GM12878 (cell line): ENCODE measurements around the gene CISTR. TPM values are rescaled to one million over a fixed set of nuclear protein-coding genes. Genes with fewer than 3 reads are reported as not detected.

Experiments
- ATAC-seq: fragments of 200-7000 bp; cut with Tn5 transposase; 3 replicates; pipeline ENCODE4 v1.9.1; 2020; ENCODE audit warnings: mild to moderate bottlenecking, moderate library complexity
- BruUV-seq: library from RNA; stranded (reverse); fragments of 400-500 nt; replicated peaks from 2 replicates; lab custom pipeline; 2021; lab: Mats Ljungman, UMichigan
- CTCF ChIA-PET: fragments of 300-600 bp; sonication (Branson Sonifier 250); formaldehyde crosslinking; extraction: SDS; loops from one replicate; lab custom pipeline; 2021; ENCODE audit warnings: inconsistent platforms; lab: Yijun Ruan, JAX
- POLR2A ChIA-PET: fragments of 350-600 bp; formaldehyde crosslinking; extraction: SDS; loops from one replicate; lab custom pipeline; 2021; ENCODE audit warnings: inconsistent platforms; lab: Charles Lee
- RAD21 ChIA-PET: fragments of 300-600 bp; sonication (Branson Sonifier 250); formaldehyde crosslinking; loops from one replicate; lab custom pipeline; 2023; ENCODE audit warnings: antibody characterized with exemption; ENCODE audit not compliant: unreplicated experiment; lab: Charles Lee
- SMC1A ChIA-PET: fragments of 300-600 bp; sonication (Branson Sonifier 250); formaldehyde crosslinking; loops from one replicate; lab custom pipeline; 2023; ENCODE audit not compliant: unreplicated experiment, uncharacterized antibody; lab: Charles Lee
- DNase-seq: peaks from one replicate; pipeline ENCODE4 v3.0.0-alpha.2; 2011; ENCODE audit warnings: low read depth, low spot score
- FAIRE-seq: peaks from 3 replicates; lab custom pipeline; 2011; peaks lifted over from hg19 to GRCh38; lab: Jason Lieb, UNC
- H2AFZ ChIP-seq: 2 replicates; pipeline ENCODE4 v1.6.0; 2011; ENCODE audit warnings: low read depth, low read length, control low read depth; ENCODE audit not compliant: control insufficient read depth
- H3K27ac ChIP-seq: 2 replicates; pipeline ENCODE4 v1.5.1; 2011; ENCODE audit warnings: control low read depth; ENCODE audit not compliant: control insufficient read depth, insufficient read depth
- H3K27me3 ChIP-seq, 2 experiments: replicated peaks in 1 of 2; 2 replicates each; pipeline versions ENCODE4 v1.6.0 to v1.6.1; 2011; ENCODE audit warnings: low read length in 1 of 2; ENCODE audit not compliant: control insufficient read depth in 2 of 2, insufficient read depth in 2 of 2
- H3K36me3 ChIP-seq, 2 experiments: 2 replicates each; pipeline ENCODE4 v1.5.1; 2011; ENCODE audit warnings: low read length in 1 of 2; ENCODE audit not compliant: control insufficient read depth in 2 of 2, insufficient read depth in 2 of 2
- H3K4me1 ChIP-seq: 2 replicates; pipeline ENCODE4 v1.6.1; 2011; ENCODE audit warnings: mild to moderate bottlenecking, low read length, moderate library complexity, mixed read lengths; ENCODE audit not compliant: control insufficient read depth, insufficient read depth
- H3K4me2 ChIP-seq: 2 replicates; pipeline ENCODE4 v1.6.0; 2011; ENCODE audit warnings: control low read depth; ENCODE audit not compliant: control insufficient read depth, insufficient read depth
- H3K4me3 ChIP-seq: fragments of 200-600 bp; sonication (generic); 2 replicates; pipeline ENCODE4 v1.5.1; 2016
- H3K79me2 ChIP-seq: 2 replicates; pipeline ENCODE4 v1.6.0; 2011; ENCODE audit warnings: low read length; ENCODE audit not compliant: control insufficient read depth, insufficient read depth
- H3K9ac ChIP-seq: 2 replicates; pipeline ENCODE4 v1.8.0; 2011; ENCODE audit warnings: low read length, control low read depth, mixed read lengths; ENCODE audit not compliant: control insufficient read depth, insufficient read depth
- H3K9me3 ChIP-seq: replicated peaks from 3 replicates; pipeline ENCODE4 v1.5.1; 2011; ENCODE audit warnings: mild to moderate bottlenecking, low read length; ENCODE audit not compliant: control insufficient read depth, insufficient read depth
- H4K20me1 ChIP-seq: 2 replicates; pipeline ENCODE4 v1.6.0; 2011; ENCODE audit not compliant: control insufficient read depth, insufficient read depth
- BRCA1 ChIP-seq: IDR thresholded peaks from 2 replicates; pipeline ENCODE4 v1.6.1; 2011; ENCODE audit warnings: low read depth, low read length, improper control_type of control experiment
- CHD2 ChIP-seq: IDR thresholded peaks from 2 replicates; pipeline ENCODE4 v1.6.1; 2011; ENCODE audit warnings: low read depth, low read length, improper control_type of control experiment, borderline replicate concordance
- HDAC2 ChIP-seq: fragments of 200-600 bp; sonication (generic); IDR thresholded peaks from 2 replicates; pipeline ENCODE4 v1.6.1; 2017
- JUNB ChIP-seq: IDR thresholded peaks from 2 replicates; pipeline ENCODE4 v1.6.1; 2016; ENCODE audit warnings: antibody characterized with exemption, mild to moderate bottlenecking
- KDM1A ChIP-seq: fragments of 200-600 bp; sonication (generic); IDR thresholded peaks from 2 replicates; pipeline ENCODE4 v1.6.1; 2016; ENCODE audit warnings: borderline replicate concordance
- NR2C2 ChIP-seq: IDR thresholded peaks from 2 replicates; pipeline ENCODE4 v1.6.1; 2011; ENCODE audit warnings: borderline replicate concordance, low read depth; ENCODE audit not compliant: control insufficient read depth, insufficient read length
- RAD21 ChIP-seq: IDR thresholded peaks from 2 replicates; pipeline ENCODE4 v1.6.1; 2011; ENCODE audit warnings: mild to moderate bottlenecking, low read depth, low read length, moderate library complexity; ENCODE audit not compliant: insufficient read depth
- SIN3A ChIP-seq: IDR thresholded peaks from 2 replicates; pipeline ENCODE4 v1.6.1; 2012; ENCODE audit warnings: low read depth, low read length, improper control_type of control experiment
- TCF3 ChIP-seq: IDR thresholded peaks from 2 replicates; pipeline ENCODE4 v1.6.1; 2012; ENCODE audit warnings: low read depth, mild to moderate bottlenecking, low read length, borderline replicate concordance; ENCODE audit not compliant: insufficient read depth
- USF2 ChIP-seq: IDR thresholded peaks from 2 replicates; pipeline ENCODE4 v1.6.1; 2011; ENCODE audit warnings: low read depth, low read length, improper control_type of control experiment, borderline replicate concordance
- ZBTB40 ChIP-seq: fragments of 450-650 bp; IDR thresholded peaks from 2 replicates; pipeline ENCODE4 v1.6.1; 2016; ENCODE audit warnings: mild to moderate bottlenecking, moderate library complexity, borderline replicate concordance
- ZZZ3 ChIP-seq: IDR thresholded peaks from 2 replicates; pipeline ENCODE4 v1.6.1; 2011; ENCODE audit warnings: low read depth; ENCODE audit not compliant: control insufficient read depth, insufficient read length
- WGBS: methylation state at CpG from one replicate; pipeline ENCODE4 v1.1.6; 2016; ENCODE audit warnings: low lambda C conversion rate; ENCODE audit not compliant: insufficient replicate concordance, insufficient coverage; ENCODE audit errors: missing lambda C conversion rate; 5-methylcytosine and 5-hydroxymethylcytosine counted together
- in situ Hi-C: fragments of 300-500 bp; cut with MboI; formaldehyde crosslinking; loops from 9 replicates; pipeline ENCODE4 v1.14.3; 2018; ENCODE audit warnings: mixed read lengths
- intact Hi-C: fragments of 100-400 bp; cut with micrococcal nuclease; formaldehyde crosslinking; loops from one replicate; pipeline ENCODE4 v1.14.2; 2022; ENCODE audit not compliant: unreplicated experiment
- polyA plus RNA-seq, 11 experiments: library from polyadenylated mRNA; depleted of rRNA in 4 of 11; unstranded in 6 of 11; stranded (reverse) in 5 of 11; fragments of >200 nt; fragmentation: Nextera tagmentation in 4 of 11; fragmentation: Illumina TruSeq in 1 of 11; extraction: Ambion mirVana in 4 of 11; extraction: Trizol in 1 of 11; gene quantifications; 1 replicate in 1 of 11; 2 replicates in 10 of 11; pipeline versions ENCODE4 v1.2.1 to v1.2.3, GENCODE V29; 2011 to 2016; ENCODE audit warnings: inconsistent platforms in 2 of 11, missing spikeins in 2 of 11, low read depth in 1 of 11
- total RNA-seq, 4 experiments: library from RNA; depleted of rRNA in 3 of 4; stranded (reverse); fragments of >200 nt in 3 of 4; fragmentation: Illumina TruSeq in 1 of 4; extraction: Trizol in 1 of 4; gene quantifications; 2 replicates each; pipeline versions ENCODE4 v1.2.1 to v1.2.3, GENCODE V29; 2013 to 2021

The CISTR gene
- total and polyA plus RNA-seq, 10 of the 15 experiments (the other 5 are each of a cell fraction or from before 2014, with no cell fraction given), result 0.26 TPM; not detected in 9

- no peak for FAIRE-seq
- BruUV-seq, result no TSS peak
- Histone ChIP-seq H2AFZ (peak overlapping the region; percentile 29; the same call in 1 of the 2 replicates), H3K79me2 (no peaks in the 10 kb centered on the region), H3K27me3 (peaks cover 16 to 43% of the 10 kb centered on the region in 2 experiments), H3K9ac (no peak overlapping the region), H3K27ac (no peak overlapping the region), H3K4me3 (0 out of 2 replicates have a peak overlapping the region, but pooled peaks have one; percentile 1), H4K20me1 (no peaks in the 10 kb centered on the region), H3K4me1 (peaks cover 5% of the 10 kb centered on the region; the same call in 1 of the 2 replicates), H3K4me2 (peak overlapping the region; percentile 74), H3K9me3 (no peaks in the 10 kb centered on the region), H3K36me3 (no peaks in the 10 kb centered on the region)
- SMC1A ChIA-PET, result interaction anchor here (5.9 kb wide), 1 partner anchor 48 kb away, joined by 96 read pairs; no protein-coding TSS in a partner anchor
- 15% methylated on average over 24 of the region's 24 CpGs for WGBS
- RAD21 ChIA-PET, result interaction anchor here (0.6 to 1.1 kb wide), 2 partner anchors 48 to 153 kb away, joined by 3 to 5 read pairs; no protein-coding TSS in a partner anchor
- intact Hi-C loops (no loop called here), in situ Hi-C loops (no loop called here)
- CTCF ChIA-PET, result interaction anchor here (1.8 to 7.9 kb wide), 2 partner anchors 46 to 61 kb away, joined by 9 to 459 read pairs; no protein-coding TSS in a partner anchor
- ATAC-seq, result no peak
- TF ChIP-seq ZBTB40, result no peak
- no peak for TF ChIP-seq CHD2
- TF ChIP-seq RAD21, result no peak
- TF ChIP-seq JUNB, result no peak
- TF ChIP-seq ZZZ3, result no peak
- no peak for TF ChIP-seq KDM1A
- TF ChIP-seq USF2, result no peak
- no peak for TF ChIP-seq NR2C2
- no peak for TF ChIP-seq BRCA1
- no peak for TF ChIP-seq HDAC2
- no peak for TF ChIP-seq SIN3A
- TF ChIP-seq TCF3, result no peak
- POLR2A ChIA-PET, result interaction anchor here (0.5 kb wide), 1 partner anchor 11 kb away, joined by 4 read pairs; no protein-coding TSS in a partner anchor
- no peak for DNase-seq
Observed at GRCh38 chr12:53696655-53697331, 55.0 kb downstream of the CISTR start.
